Measurements from ENCODE around the gene ACY1. TPM values are rescaled to one million over a fixed set of nuclear protein-coding genes. Genes with fewer than 3 reads are reported as not detected.

ACY1 gene
- total RNA-seq, 1 donor from 2014 or later: 26.7 TPM

GRCh38 chr3:51995346-51996163 is 12.2 kb downstream of the ACY1 start, which contains the start of gene RPL29:
TSS of gene RPL29 (minus strand) at chr3:51995895. CDS start at chr3:51995461, 434 bp downstream.
- ATAC-seq (ENCODE audit: low read depth) (peak; percentile 98), DNase-seq (peak; percentile 84)
- intact Hi-C loops (cut with micrococcal nuclease): loop anchor here (1.0 to 5.0 kb wide), 4 partner anchors 12 to 692 kb away; partner anchors contain the start of genes ABHD14A, ACY1, GNL3 and PARP3
- H3K9me3 Mint-ChIP-seq: no peaks in the 10 kb centered on the region
- peak within 1 kb of the TSS; percentile 100 for H3K27ac Mint-ChIP-seq
- peaks cover 47% of the 10 kb centered on the region for H3K36me3 Mint-ChIP-seq (ENCODE audit: low read depth)
- H3K4me1 Mint-ChIP-seq: peaks cover 37% of the 10 kb centered on the region
- ChIA-PET CTCF (interaction anchor here (0.9 to 2.2 kb wide), 4 partner anchors 12 to 61 kb away, joined by 3 to 7 read pairs (median 4); partner anchors contain the start of genes ABHD14A, ACY1, DUSP7 and PARP3), POLR2A (interaction anchor here (0.6 to 2.7 kb wide), 29 partner anchors 9 to 1042 kb away, joined by 3 to 58 read pairs (median 6); partner anchors contain the start of genes ABHD14A, ABHD14B, ACY1 and DUSP7)
- H3K27me3 Mint-ChIP-seq: no peaks in the 10 kb centered on the region
- TF ChIP-seq CTCF (IDR thresholded peaks at IDR 0.05): no peak
- peak within 1 kb of the TSS; percentile 100 for H3K4me3 Mint-ChIP-seq

- ChIA-PET POLR2A (interaction anchor here (0.6 to 0.7 kb wide), 3 partner anchors 11 to 229 kb away, joined by 3 to 4 read pairs (median 3); no protein-coding TSS in a partner anchor), CTCF (interaction anchor here (1.5 kb wide), 1 partner anchor 146 kb away, joined by 4 read pairs; no protein-coding TSS in a partner anchor)
- ATAC-seq (ENCODE audit: low read depth) (no peak), DNase-seq (no peak)
- no peak for TF ChIP-seq CTCF (IDR thresholded peaks at IDR 0.05)
- peaks cover 38% of the 10 kb centered on the region for H3K4me1 Mint-ChIP-seq
- H3K36me3 Mint-ChIP-seq (ENCODE audit: low read depth): peaks cover 36% of the 10 kb centered on the region
- H3K9me3 Mint-ChIP-seq: no peaks in the 10 kb centered on the region
- H3K27ac Mint-ChIP-seq: no peak overlapping the region
- intact Hi-C loops (cut with micrococcal nuclease): loop anchor here (5.0 kb wide), 1 partner anchor 690 kb away; the partner anchor contains the start of genes GNL3 and PBRM1
- no peak overlapping the region for H3K4me3 Mint-ChIP-seq
- no peaks in the 10 kb centered on the region for H3K27me3 Mint-ChIP-seq
Observed at GRCh38 chr3:51997172-51997571, 13.8 kb downstream of the ACY1 start.

GRCh38 chr3:51997935-51998596 is 14.7 kb downstream of the ACY1 start:
- POLR2A ChIA-PET: interaction anchor here (0.6 to 1.0 kb wide), 4 partner anchors 24 to 228 kb away, joined by 3 to 5 read pairs (median 4); partner anchors contain the start of gene ABHD14A

GRCh38 chr3:51998774-51999173 is 15.4 kb downstream of the ACY1 start:
- ATAC-seq (ENCODE audit: low read depth) (no peak), DNase-seq (no peak)
- H3K4me1 Mint-ChIP-seq: peaks cover 26% of the 10 kb centered on the region
- POLR2A ChIA-PET: interaction anchor here (0.6 to 1.0 kb wide), 2 partner anchors 24 to 26 kb away, joined by 3 to 5 read pairs; partner anchors contain the start of gene ABHD14A
- H3K36me3 Mint-ChIP-seq (ENCODE audit: low read depth): peaks cover 21% of the 10 kb centered on the region
- no peaks in the 10 kb centered on the region for H3K9me3 Mint-ChIP-seq
- no peak overlapping the region for H3K27ac Mint-ChIP-seq
- CTCF ChIA-PET: interaction anchor here (1.3 to 1.5 kb wide), 3 partner anchors 124 to 146 kb away, joined by 4 to 5 read pairs (median 4); no protein-coding TSS in a partner anchor
- H3K4me3 Mint-ChIP-seq: no peak overlapping the region
- no peaks in the 10 kb centered on the region for H3K27me3 Mint-ChIP-seq
- intact Hi-C loops (cut with micrococcal nuclease): loop anchor here (5.0 kb wide), 1 partner anchor 689 kb away; the partner anchor contains the start of genes GNL3 and PBRM1
- TF ChIP-seq CTCF (IDR thresholded peaks at IDR 0.05): no peak

More at GRCh38 chr3:51997935-51998596, 14.7 kb downstream of the ACY1 start:
- CTCF ChIA-PET: interaction anchor here (1.3 to 1.5 kb wide), 3 partner anchors 125 to 147 kb away, joined by 4 to 5 read pairs (median 4); no protein-coding TSS in a partner anchor
- H3K27ac Mint-ChIP-seq: no peak overlapping the region
- DNase-seq: no peak
- no peaks in the 10 kb centered on the region for H3K27me3 Mint-ChIP-seq
- no peak for ATAC-seq (ENCODE audit: low read depth)
- peaks cover 31% of the 10 kb centered on the region for H3K4me1 Mint-ChIP-seq
- no peaks in the 10 kb centered on the region for H3K9me3 Mint-ChIP-seq
- no peak overlapping the region for H3K4me3 Mint-ChIP-seq
- peaks cover 28% of the 10 kb centered on the region for H3K36me3 Mint-ChIP-seq (ENCODE audit: low read depth)
- intact Hi-C loops (cut with micrococcal nuclease): loop anchor here (5.0 kb wide), 1 partner anchor 689 kb away; the partner anchor contains the start of genes GNL3 and PBRM1
- TF ChIP-seq CTCF (IDR thresholded peaks at IDR 0.05): no peak

All from activated B cell treated with CpG ODN at 0.5 μM for 24 hours (primary cell).